ENCODE results near the gene EPC2.
"Not testable (repeated sequence)": the region's sequence is repeated elsewhere in the genome, so short reads cannot be mapped to it uniquely, and the experiment has no call there.

The EPC2 gene

GRCh38 chr2:148646231-148646559 lies 1.6 kb downstream of the EPC2 start:
- FAIRE-seq (peak; percentile 85), DNase-seq (ENCODE audit: insufficient read length, low spot score) (no peak)
- TF ChIP-seq PAX5 (IDR thresholded peaks at IDR 0.05; ENCODE audit: insufficient read depth, low read length, severe bottlenecking) (no peak), SPI1 (IDR thresholded peaks at IDR 0.05; ENCODE audit: low read depth, low read length) (no peak), POLR2A (IDR thresholded peaks at IDR 0.05; ENCODE audit: low read depth, low read length) (no peak), POLR2AphosphoS5 (IDR thresholded peaks at IDR 0.05; ENCODE audit: low read depth, low read length) (no peak), POU2F2 (IDR thresholded peaks at IDR 0.05; ENCODE audit: low read depth, low read length) (no peak), TAF1 (IDR thresholded peaks at IDR 0.05; ENCODE audit: low read depth, low read length) (no peak)

- DNase-seq (ENCODE audit: insufficient read length, low spot score); FAIRE-seq: not testable (repeated sequence)
Observed at GRCh38 chr2:148647711-148648110, 3.2 kb downstream of the EPC2 start.

GRCh38 chr2:148649936-148650335 lies 5.4 kb downstream of the EPC2 start:
- no peak for DNase-seq (ENCODE audit: insufficient read length, low spot score)
- no peak for FAIRE-seq
- no peak for TF ChIP-seq SPI1 (IDR thresholded peaks at IDR 0.05; ENCODE audit: low read depth, low read length)
- no peak for TF ChIP-seq PAX5 (IDR thresholded peaks at IDR 0.05; ENCODE audit: insufficient read depth, low read length, severe bottlenecking)
- TF ChIP-seq POU2F2 (IDR thresholded peaks at IDR 0.05; ENCODE audit: low read depth, low read length), result no peak
- TF ChIP-seq POLR2AphosphoS5 (IDR thresholded peaks at IDR 0.05; ENCODE audit: low read depth, low read length), result no peak
- TF ChIP-seq POLR2A (IDR thresholded peaks at IDR 0.05; ENCODE audit: low read depth, low read length), result no peak
- TF ChIP-seq TAF1 (IDR thresholded peaks at IDR 0.05; ENCODE audit: low read depth, low read length), result no peak

- DNase-seq (ENCODE audit: insufficient read length, low spot score), result no peak
- FAIRE-seq, result peak; percentile 66
- TF ChIP-seq SPI1 (IDR thresholded peaks at IDR 0.05; ENCODE audit: low read depth, low read length) (no peak), POU2F2 (IDR thresholded peaks at IDR 0.05; ENCODE audit: low read depth, low read length) (no peak), PAX5 (IDR thresholded peaks at IDR 0.05; ENCODE audit: insufficient read depth, low read length, severe bottlenecking) (no peak), POLR2AphosphoS5 (IDR thresholded peaks at IDR 0.05; ENCODE audit: low read depth, low read length) (no peak), TAF1 (IDR thresholded peaks at IDR 0.05; ENCODE audit: low read depth, low read length) (no peak)
Observed at GRCh38 chr2:148650881-148651280, 6.3 kb downstream of the EPC2 start.

- FAIRE-seq, result no peak
- no peak for TF ChIP-seq PAX5 (IDR thresholded peaks at IDR 0.05; ENCODE audit: insufficient read depth, low read length, severe bottlenecking)
- TF ChIP-seq POU2F2 (IDR thresholded peaks at IDR 0.05; ENCODE audit: low read depth, low read length), result no peak
- TF ChIP-seq POLR2A (IDR thresholded peaks at IDR 0.05; ENCODE audit: low read depth, low read length), result no peak
- TF ChIP-seq POLR2AphosphoS5 (IDR thresholded peaks at IDR 0.05; ENCODE audit: low read depth, low read length), result no peak
- no peak for TF ChIP-seq TAF1 (IDR thresholded peaks at IDR 0.05; ENCODE audit: low read depth, low read length)
- TF ChIP-seq SPI1 (IDR thresholded peaks at IDR 0.05; ENCODE audit: low read depth, low read length), result no peak
Observed at GRCh38 chr2:148651972-148652371, 7.4 kb downstream of the EPC2 start.

GRCh38 chr2:148653437-148653836 lies 8.9 kb downstream of the EPC2 start:
- no peak for DNase-seq (ENCODE audit: insufficient read length, low spot score)
- peak; percentile 74 for FAIRE-seq
- TF ChIP-seq POLR2AphosphoS5 (IDR thresholded peaks at IDR 0.05; ENCODE audit: low read depth, low read length) (no peak), POU2F2 (IDR thresholded peaks at IDR 0.05; ENCODE audit: low read depth, low read length) (no peak), POLR2A (IDR thresholded peaks at IDR 0.05; ENCODE audit: low read depth, low read length) (no peak), TAF1 (IDR thresholded peaks at IDR 0.05; ENCODE audit: low read depth, low read length) (no peak), SPI1 (IDR thresholded peaks at IDR 0.05; ENCODE audit: low read depth, low read length) (no peak; the same call in 1 of the 2 replicates), PAX5 (IDR thresholded peaks at IDR 0.05; ENCODE audit: insufficient read depth, low read length, severe bottlenecking) (no peak)

More at GRCh38 chr2:148651972-148652371, 7.4 kb downstream of the EPC2 start:
- no peak for DNase-seq (ENCODE audit: insufficient read length, low spot score)

GRCh38 chr2:148654435-148654834 lies 9.9 kb downstream of the EPC2 start:
- DNase-seq (ENCODE audit: insufficient read length, low spot score), result no peak
- FAIRE-seq, result no peak
- TF ChIP-seq POU2F2 (IDR thresholded peaks at IDR 0.05; ENCODE audit: low read depth, low read length) (no peak), PAX5 (IDR thresholded peaks at IDR 0.05; ENCODE audit: insufficient read depth, low read length, severe bottlenecking) (no peak), SPI1 (IDR thresholded peaks at IDR 0.05; ENCODE audit: low read depth, low read length) (no peak)

- FAIRE-seq, result no peak
- TF ChIP-seq SPI1 (IDR thresholded peaks at IDR 0.05; ENCODE audit: low read depth, low read length) (no peak), POLR2AphosphoS5 (IDR thresholded peaks at IDR 0.05; ENCODE audit: low read depth, low read length) (no peak), PAX5 (IDR thresholded peaks at IDR 0.05; ENCODE audit: insufficient read depth, low read length, severe bottlenecking) (no peak), POLR2A (IDR thresholded peaks at IDR 0.05; ENCODE audit: low read depth, low read length) (no peak)
- DNase-seq (ENCODE audit: insufficient read length, low spot score), result no peak
Observed at GRCh38 chr2:148656516-148656915, 12.0 kb downstream of the EPC2 start.

GRCh38 chr2:148658807-148659722 lies 14.5 kb downstream of the EPC2 start:
- TF ChIP-seq PAX5 (IDR thresholded peaks at IDR 0.05; ENCODE audit: insufficient read depth, low read length, severe bottlenecking), result no peak
- peak; percentile 83 for TF ChIP-seq SPI1 (IDR thresholded peaks at IDR 0.05; ENCODE audit: low read depth, low read length)
- no peak for TF ChIP-seq POU2F2 (IDR thresholded peaks at IDR 0.05; ENCODE audit: low read depth, low read length)
- no peak for TF ChIP-seq POLR2AphosphoS5 (IDR thresholded peaks at IDR 0.05; ENCODE audit: low read depth, low read length)
- no peak for TF ChIP-seq TAF1 (IDR thresholded peaks at IDR 0.05; ENCODE audit: low read depth, low read length)
- TF ChIP-seq POLR2A (IDR thresholded peaks at IDR 0.05; ENCODE audit: low read depth, low read length), result no peak
- no peak for FAIRE-seq
- DNase-seq (ENCODE audit: insufficient read length, low spot score), result peak; percentile 18

GRCh38 chr2:148660999-148661398 lies 16.4 kb downstream of the EPC2 start:
- DNase-seq (ENCODE audit: insufficient read length, low spot score), result no peak
- TF ChIP-seq SPI1 (IDR thresholded peaks at IDR 0.05; ENCODE audit: low read depth, low read length), result peak; percentile 13; the same call in 1 of the 2 replicates
- TF ChIP-seq PAX5 (IDR thresholded peaks at IDR 0.05; ENCODE audit: insufficient read depth, low read length, severe bottlenecking), result no peak

GRCh38 chr2:148662332-148662731 lies 17.8 kb downstream of the EPC2 start:
- DNase-seq (ENCODE audit: insufficient read length, low spot score); FAIRE-seq: not testable (repeated sequence)

More at GRCh38 chr2:148660999-148661398, 16.4 kb downstream of the EPC2 start:
- no peak for FAIRE-seq
